GM12872 (cell line): Measurements from ENCODE around the gene MYL10.

Experiments
- CTCF ChIP-seq: IDR thresholded peaks from 3 replicates; pipeline ENCODE4 v1.5.1; 2011; ENCODE audit warnings: low read depth, mild to moderate bottlenecking, low read length, moderate library complexity; ENCODE audit not compliant: insufficient read depth

MYL10 gene

GRCh38 chr7:101586906-101587677 is 42.0 kb downstream of the MYL10 start:
- TF ChIP-seq CTCF = no peak

GRCh38 chr7:101586078-101586905 is 42.8 kb downstream of the MYL10 start:
- TF ChIP-seq CTCF = no peak

- TF ChIP-seq CTCF = no peak
Observed at GRCh38 chr7:101582971-101583370, 46.1 kb downstream of the MYL10 start.

- TF ChIP-seq CTCF = no peak
Observed at GRCh38 chr7:101581891-101582290, 47.2 kb downstream of the MYL10 start.

- TF ChIP-seq CTCF = no peak
Observed at GRCh38 chr7:101580596-101580995, 48.5 kb downstream of the MYL10 start.

- TF ChIP-seq CTCF = no peak
Observed at GRCh38 chr7:101578552-101578951, 50.5 kb downstream of the MYL10 start.

GRCh38 chr7:101576998-101577397 is 52.1 kb downstream of the MYL10 start:
- no peak for TF ChIP-seq CTCF
